Prostate gland (tissue), 2 donors: ENCODE data around the gene ATP13A4.

ENCODE experiments used
- POLR2A ChIP-seq: fragments of 450-650 bp; IDR thresholded peaks from one replicate; pipeline ENCODE4 v1.6.1; 2016; ENCODE audit warnings: antibody characterized with exemption, mild to moderate bottlenecking
- TF ChIP-seq, protein P1 (sequence below), 4 experiments: fragments of 200-600 bp in 2 of 4; fragments of 450-650 bp in 2 of 4; sonication (generic) in 2 of 4; IDR thresholded peaks; 1 replicate in 3 of 4; 2 replicates in 1 of 4; pipeline ENCODE4 v1.5.1; 2016 to 2019; ENCODE audit warnings: antibody characterized with exemption in 4 of 4, mild to moderate bottlenecking in 2 of 4, moderate library complexity in 2 of 4

- TF ChIP-seq, protein P1, sequence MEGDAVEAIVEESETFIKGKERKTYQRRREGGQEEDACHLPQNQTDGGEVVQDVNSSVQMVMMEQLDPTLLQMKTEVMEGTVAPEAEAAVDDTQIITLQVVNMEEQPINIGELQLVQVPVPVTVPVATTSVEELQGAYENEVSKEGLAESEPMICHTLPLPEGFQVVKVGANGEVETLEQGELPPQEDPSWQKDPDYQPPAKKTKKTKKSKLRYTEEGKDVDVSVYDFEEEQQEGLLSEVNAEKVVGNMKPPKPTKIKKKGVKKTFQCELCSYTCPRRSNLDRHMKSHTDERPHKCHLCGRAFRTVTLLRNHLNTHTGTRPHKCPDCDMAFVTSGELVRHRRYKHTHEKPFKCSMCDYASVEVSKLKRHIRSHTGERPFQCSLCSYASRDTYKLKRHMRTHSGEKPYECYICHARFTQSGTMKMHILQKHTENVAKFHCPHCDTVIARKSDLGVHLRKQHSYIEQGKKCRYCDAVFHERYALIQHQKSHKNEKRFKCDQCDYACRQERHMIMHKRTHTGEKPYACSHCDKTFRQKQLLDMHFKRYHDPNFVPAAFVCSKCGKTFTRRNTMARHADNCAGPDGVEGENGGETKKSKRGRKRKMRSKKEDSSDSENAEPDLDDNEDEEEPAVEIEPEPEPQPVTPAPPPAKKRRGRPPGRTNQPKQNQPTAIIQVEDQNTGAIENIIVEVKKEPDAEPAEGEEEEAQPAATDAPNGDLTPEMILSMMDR (IDR thresholded peaks at IDR 0.05): no peak
- no peak for TF ChIP-seq POLR2A
Observed at GRCh38 chr3:193559100-193559499, 4.4 kb upstream of the ATP13A4 start.
